Upper lobe of left lung (tissue), 4 donors: ENCODE results near the gene FHIT.

ENCODE experiments used
- EP300 ChIP-seq, 4 donors: sonication (generic); formaldehyde crosslinking; IDR thresholded peaks; one replicate each; pipeline ENCODE4 v1.5.1; 2017; ENCODE audit warnings: antibody characterized with exemption in 4 of 4, control low read depth in 2 of 4
- POLR2A ChIP-seq, 4 donors: fragments of 450-650 bp; IDR thresholded peaks; one replicate each; pipeline ENCODE4 v1.5.1; 2016 to 2017; ENCODE audit warnings: antibody characterized with exemption in 4 of 4, mild to moderate bottlenecking in 2 of 4
- POLR2AphosphoS5 ChIP-seq, 2 donors: sonication (generic); formaldehyde crosslinking; IDR thresholded peaks; one replicate each; pipeline ENCODE4 v1.5.1; 2017; ENCODE audit warnings: antibody characterized with exemption in 2 of 2
- TF ChIP-seq, protein P1 (sequence below), 6 experiments: fragments of 450-650 bp in 4 of 6; fragments of 200-600 bp in 2 of 6; sonication (generic) in 2 of 6; IDR thresholded peaks; one replicate each; pipeline ENCODE4 v1.5.1; 2016 to 2019; ENCODE audit warnings: antibody characterized with exemption in 6 of 6

DNA sequence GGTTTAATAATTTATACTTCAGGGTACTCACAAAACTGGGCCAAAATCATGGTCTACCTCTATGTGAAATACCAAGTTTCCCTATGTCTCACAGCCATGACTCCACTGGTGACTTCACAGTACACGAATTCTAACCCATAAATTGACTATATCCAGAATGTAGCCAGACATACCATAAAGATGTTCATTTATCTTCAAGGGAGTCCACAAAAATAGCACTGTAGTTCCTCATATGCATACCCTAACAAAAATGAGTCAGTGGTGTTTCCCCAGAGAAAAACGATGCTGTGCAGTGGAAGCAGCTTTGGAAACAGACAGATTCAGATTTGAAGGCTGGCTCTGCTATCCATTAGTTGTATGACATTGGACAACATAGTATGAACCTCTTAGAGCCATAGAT is 438.8 kb downstream of the FHIT start:
- TF ChIP-seq, protein P1, sequence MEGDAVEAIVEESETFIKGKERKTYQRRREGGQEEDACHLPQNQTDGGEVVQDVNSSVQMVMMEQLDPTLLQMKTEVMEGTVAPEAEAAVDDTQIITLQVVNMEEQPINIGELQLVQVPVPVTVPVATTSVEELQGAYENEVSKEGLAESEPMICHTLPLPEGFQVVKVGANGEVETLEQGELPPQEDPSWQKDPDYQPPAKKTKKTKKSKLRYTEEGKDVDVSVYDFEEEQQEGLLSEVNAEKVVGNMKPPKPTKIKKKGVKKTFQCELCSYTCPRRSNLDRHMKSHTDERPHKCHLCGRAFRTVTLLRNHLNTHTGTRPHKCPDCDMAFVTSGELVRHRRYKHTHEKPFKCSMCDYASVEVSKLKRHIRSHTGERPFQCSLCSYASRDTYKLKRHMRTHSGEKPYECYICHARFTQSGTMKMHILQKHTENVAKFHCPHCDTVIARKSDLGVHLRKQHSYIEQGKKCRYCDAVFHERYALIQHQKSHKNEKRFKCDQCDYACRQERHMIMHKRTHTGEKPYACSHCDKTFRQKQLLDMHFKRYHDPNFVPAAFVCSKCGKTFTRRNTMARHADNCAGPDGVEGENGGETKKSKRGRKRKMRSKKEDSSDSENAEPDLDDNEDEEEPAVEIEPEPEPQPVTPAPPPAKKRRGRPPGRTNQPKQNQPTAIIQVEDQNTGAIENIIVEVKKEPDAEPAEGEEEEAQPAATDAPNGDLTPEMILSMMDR (IDR thresholded peaks at IDR 0.05) = no peak
- TF ChIP-seq POLR2AphosphoS5 (IDR thresholded peaks at IDR 0.05) (no peak), POLR2A (IDR thresholded peaks at IDR 0.05) (no peak), EP300 (IDR thresholded peaks at IDR 0.05) (no peak)
